ENCODE data around the gene FGF23.

FGF23 gene

GRCh38 chr12:4395818-4396217 is 16.3 kb upstream of the FGF23 start:
- H4K20me1 ChIP-seq (ENCODE audit: insufficient read depth, low read length, poor library complexity, severe bottlenecking), result no peaks in the 10 kb centered on the region
- no peak overlapping the region for H3K4me3 ChIP-seq (ENCODE audit: low read length, poor library complexity, severe bottlenecking)
- no peaks in the 10 kb centered on the region for H3K4me1 ChIP-seq (ENCODE audit: insufficient read depth, low read length, poor library complexity, severe bottlenecking)
- no peaks in the 10 kb centered on the region for H3K79me2 ChIP-seq (ENCODE audit: insufficient read depth, low read length)
- H3K36me3 ChIP-seq (ENCODE audit: insufficient read depth, low read length), result no peaks in the 10 kb centered on the region
- no peak overlapping the region for H2AFZ ChIP-seq (ENCODE audit: low read length)
- no peaks in the 10 kb centered on the region for H3K27me3 ChIP-seq (ENCODE audit: insufficient read depth, low read length, poor library complexity, severe bottlenecking)
- no peaks in the 10 kb centered on the region for H3K9me3 ChIP-seq (ENCODE audit: insufficient read depth, low read depth, low read length)
- H3K4me2 ChIP-seq (ENCODE audit: low read depth, low read length, poor library complexity, severe bottlenecking), result no peak overlapping the region
- no peaks in the 10 kb centered on the region for H3F3A ChIP-seq (ENCODE audit: low read depth)
- TF ChIP-seq EZH2phosphoT487 (IDR thresholded peaks at IDR 0.05; ENCODE audit: borderline replicate concordance), result no peak
- TF ChIP-seq CTCF (conservative IDR thresholded peaks at IDR 0.05; ENCODE audit: low read length), result no peak
- H3K9me2 ChIP-seq (replicated peaks; ENCODE audit: low read depth, low read length), result no peaks in the 10 kb centered on the region
- no peak overlapping the region for H3K9ac ChIP-seq (ENCODE audit: low read depth, low read length, poor library complexity, severe bottlenecking)

- no peaks in the 10 kb centered on the region for H3K9me2 ChIP-seq (replicated peaks; ENCODE audit: low read depth, low read length)
- H3K9ac ChIP-seq (ENCODE audit: low read depth, low read length, poor library complexity, severe bottlenecking), result no peak overlapping the region
- no peaks in the 10 kb centered on the region for H3F3A ChIP-seq (ENCODE audit: low read depth)
- H4K20me1 ChIP-seq (ENCODE audit: insufficient read depth, low read length, poor library complexity, severe bottlenecking), result no peaks in the 10 kb centered on the region
- no peaks in the 10 kb centered on the region for H3K27me3 ChIP-seq (ENCODE audit: insufficient read depth, low read length, poor library complexity, severe bottlenecking)
- no peaks in the 10 kb centered on the region for H3K79me2 ChIP-seq (ENCODE audit: insufficient read depth, low read length)
- no peak overlapping the region for H3K4me2 ChIP-seq (ENCODE audit: low read depth, low read length, poor library complexity, severe bottlenecking)
- no peaks in the 10 kb centered on the region for H3K9me3 ChIP-seq (ENCODE audit: insufficient read depth, low read depth, low read length)
- no peak overlapping the region for H3K4me3 ChIP-seq (ENCODE audit: low read length, poor library complexity, severe bottlenecking)
- TF ChIP-seq CTCF (conservative IDR thresholded peaks at IDR 0.05; ENCODE audit: low read length), result no peak
- no peak for TF ChIP-seq EZH2phosphoT487 (IDR thresholded peaks at IDR 0.05; ENCODE audit: borderline replicate concordance)
- no peak overlapping the region for H2AFZ ChIP-seq (ENCODE audit: low read length)
- no peaks in the 10 kb centered on the region for H3K4me1 ChIP-seq (ENCODE audit: insufficient read depth, low read length, poor library complexity, severe bottlenecking)
- H3K36me3 ChIP-seq (ENCODE audit: insufficient read depth, low read length), result no peaks in the 10 kb centered on the region
Observed at GRCh38 chr12:4393211-4393610, 13.7 kb upstream of the FGF23 start.

- Histone ChIP-seq H3K9ac (ENCODE audit: low read depth, low read length, poor library complexity, severe bottlenecking) (no peak overlapping the region), H3K79me2 (ENCODE audit: insufficient read depth, low read length) (no peaks in the 10 kb centered on the region), H3K36me3 (ENCODE audit: insufficient read depth, low read length) (no peaks in the 10 kb centered on the region), H3K4me3 (ENCODE audit: low read length, poor library complexity, severe bottlenecking) (no peak overlapping the region), H3K4me1 (ENCODE audit: insufficient read depth, low read length, poor library complexity, severe bottlenecking) (no peaks in the 10 kb centered on the region), H3K27me3 (ENCODE audit: insufficient read depth, low read length, poor library complexity, severe bottlenecking) (no peaks in the 10 kb centered on the region), H3F3A (ENCODE audit: low read depth) (no peaks in the 10 kb centered on the region), H3K9me3 (ENCODE audit: insufficient read depth, low read depth, low read length) (no peaks in the 10 kb centered on the region), H4K20me1 (ENCODE audit: insufficient read depth, low read length, poor library complexity, severe bottlenecking) (no peaks in the 10 kb centered on the region), H3K4me2 (ENCODE audit: low read depth, low read length, poor library complexity, severe bottlenecking) (no peak overlapping the region), H3K9me2 (replicated peaks; ENCODE audit: low read depth, low read length) (no peaks in the 10 kb centered on the region), H2AFZ (ENCODE audit: low read length) (no peak overlapping the region)
- TF ChIP-seq CTCF (conservative IDR thresholded peaks at IDR 0.05; ENCODE audit: low read length), result no peak
- TF ChIP-seq EZH2phosphoT487 (IDR thresholded peaks at IDR 0.05; ENCODE audit: borderline replicate concordance), result no peak
Observed at GRCh38 chr12:4392223-4392742, 12.8 kb upstream of the FGF23 start.

All from Loucy (cell line).